SK-N-SH treated with all-trans-retinoic acid at 6 μM for 48 hours (cell line): ENCODE measurements around the gene L1CAM.
"Not testable (repeated sequence)": the region's sequence is repeated elsewhere in the genome, so short reads cannot be mapped to it uniquely, and the experiment has no call there.

Source experiments
- ATAC-seq: fragments of 200-7000 bp; cut with Tn5 transposase; 3 replicates; pipeline ENCODE4 v1.9.1; 2020; ENCODE audit warnings: mild to moderate bottlenecking, moderate library complexity
- ARNTL ChIP-seq: fragments of 450-650 bp; formaldehyde crosslinking; IDR thresholded peaks from 2 replicates; pipeline ENCODE4 v1.5.0; 2020; ENCODE audit warnings: low read depth, mild to moderate bottlenecking, moderate library complexity, borderline replicate concordance
- BACH2 ChIP-seq: fragments of 250-450 bp; sonication (Bioruptor Pico); IDR thresholded peaks from 2 replicates; pipeline ENCODE4 v1.9.0; 2021; ENCODE audit warnings: mild to moderate bottlenecking, borderline replicate concordance
- CSDC2 ChIP-seq: fragments of 250-450 bp; sonication (Bioruptor Pico); IDR thresholded peaks from 2 replicates; pipeline ENCODE4 v1.5.0; 2020; ENCODE audit warnings: mild to moderate bottlenecking, moderate library complexity
- ESRRG ChIP-seq: fragments of 250-450 bp; sonication (Bioruptor Pico); IDR thresholded peaks from 2 replicates; pipeline ENCODE4 v1.6.1; 2021; ENCODE audit warnings: mild to moderate bottlenecking
- GLIS3 ChIP-seq: fragments of 250-450 bp; sonication (Bioruptor Pico); IDR thresholded peaks from 2 replicates; pipeline ENCODE4 v1.5.0; 2020; ENCODE audit warnings: mild to moderate bottlenecking, moderate library complexity
- ISL1 ChIP-seq: fragments of 250-450 bp; sonication (Bioruptor Pico); IDR thresholded peaks from 2 replicates; pipeline ENCODE4 v2.1.2; 2022; ENCODE audit warnings: mild to moderate bottlenecking, moderate library complexity
- OSR1 ChIP-seq: fragments of 250-450 bp; sonication (Bioruptor Pico); IDR thresholded peaks from 2 replicates; pipeline ENCODE4 v1.8.0; 2022; ENCODE audit warnings: moderate library complexity, mild to moderate bottlenecking, inconsistent platforms
- PPARA ChIP-seq: fragments of 250-450 bp; sonication (Bioruptor Pico); IDR thresholded peaks from 2 replicates; pipeline ENCODE4 v1.5.0; 2020; ENCODE audit warnings: mild to moderate bottlenecking, borderline replicate concordance
- RARB ChIP-seq: fragments of 250-450 bp; sonication (Bioruptor Pico); IDR thresholded peaks from 2 replicates; pipeline ENCODE4 v1.8.0; 2021; ENCODE audit warnings: mild to moderate bottlenecking, moderate library complexity
- SNAI2 ChIP-seq: fragments of 250-450 bp; sonication (Bioruptor Pico); IDR thresholded peaks from 2 replicates; pipeline ENCODE4 v1.5.0; 2020; ENCODE audit warnings: mild to moderate bottlenecking, moderate library complexity
- TCF4 ChIP-seq: fragments of 250-450 bp; sonication (Bioruptor Pico); IDR thresholded peaks from 2 replicates; pipeline ENCODE4 v1.8.0; 2021; ENCODE audit warnings: mild to moderate bottlenecking, moderate library complexity, borderline replicate concordance
- TOX ChIP-seq: fragments of 250-450 bp; sonication (Bioruptor Pico); IDR thresholded peaks from 2 replicates; pipeline ENCODE4 v1.8.0; 2021; ENCODE audit warnings: mild to moderate bottlenecking, moderate library complexity, borderline replicate concordance
- ZC3H10 ChIP-seq: fragments of 250-450 bp; sonication (Bioruptor Pico); IDR thresholded peaks from 2 replicates; pipeline ENCODE4 v1.5.1; 2021; ENCODE audit warnings: mild to moderate bottlenecking, moderate library complexity
- ZFP3 ChIP-seq: fragments of 250-450 bp; sonication (Bioruptor Pico); IDR thresholded peaks from 2 replicates; pipeline ENCODE4 v1.5.0; 2020; ENCODE audit warnings: mild to moderate bottlenecking, moderate library complexity
- ZNF565 ChIP-seq: fragments of 450-650 bp; formaldehyde crosslinking; conservative IDR thresholded peaks from 2 replicates; pipeline ENCODE4 v1.5.0; 2020; ENCODE audit warnings: low read depth, mild to moderate bottlenecking, moderate library complexity
- ZNF70 ChIP-seq: fragments of 450-650 bp; formaldehyde crosslinking; IDR thresholded peaks from 2 replicates; pipeline ENCODE4 v1.5.0; 2020; ENCODE audit warnings: mild to moderate bottlenecking, moderate library complexity
- ZNF8 ChIP-seq: fragments of 450-650 bp; formaldehyde crosslinking; IDR thresholded peaks from 2 replicates; pipeline ENCODE4 v1.5.0; 2020; ENCODE audit warnings: mild to moderate bottlenecking, moderate library complexity
- TF ChIP-seq, protein P1 (sequence below): fragments of 250-450 bp; sonication (Bioruptor Pico); IDR thresholded peaks from 2 replicates; pipeline ENCODE4 v1.8.0; 2020; ENCODE audit warnings: mild to moderate bottlenecking, moderate library complexity, borderline replicate concordance
- TF ChIP-seq, protein P2 (sequence below): fragments of 250-450 bp; sonication (Bioruptor Pico); IDR thresholded peaks from 2 replicates; pipeline ENCODE4 v1.5.1; 2020; ENCODE audit warnings: low read depth, mild to moderate bottlenecking, moderate library complexity
- TF ChIP-seq, protein P3 (sequence below): fragments of 250-450 bp; sonication (Bioruptor Pico); IDR thresholded peaks from 2 replicates; pipeline ENCODE4 v1.5.0; 2020; ENCODE audit warnings: mild to moderate bottlenecking, moderate library complexity
- TF ChIP-seq, protein P4 (sequence below): fragments of 250-450 bp; sonication (Bioruptor Pico); IDR thresholded peaks from 2 replicates; pipeline ENCODE4 v1.8.0; 2021; ENCODE audit warnings: low read depth, mild to moderate bottlenecking, moderate library complexity, borderline replicate concordance
- TF ChIP-seq, protein P5 (sequence below): fragments of 250-450 bp; sonication (Bioruptor Pico); IDR thresholded peaks from 2 replicates; pipeline ENCODE4 v1.5.1; 2021; ENCODE audit warnings: mild to moderate bottlenecking, moderate library complexity

L1CAM gene

DNA sequence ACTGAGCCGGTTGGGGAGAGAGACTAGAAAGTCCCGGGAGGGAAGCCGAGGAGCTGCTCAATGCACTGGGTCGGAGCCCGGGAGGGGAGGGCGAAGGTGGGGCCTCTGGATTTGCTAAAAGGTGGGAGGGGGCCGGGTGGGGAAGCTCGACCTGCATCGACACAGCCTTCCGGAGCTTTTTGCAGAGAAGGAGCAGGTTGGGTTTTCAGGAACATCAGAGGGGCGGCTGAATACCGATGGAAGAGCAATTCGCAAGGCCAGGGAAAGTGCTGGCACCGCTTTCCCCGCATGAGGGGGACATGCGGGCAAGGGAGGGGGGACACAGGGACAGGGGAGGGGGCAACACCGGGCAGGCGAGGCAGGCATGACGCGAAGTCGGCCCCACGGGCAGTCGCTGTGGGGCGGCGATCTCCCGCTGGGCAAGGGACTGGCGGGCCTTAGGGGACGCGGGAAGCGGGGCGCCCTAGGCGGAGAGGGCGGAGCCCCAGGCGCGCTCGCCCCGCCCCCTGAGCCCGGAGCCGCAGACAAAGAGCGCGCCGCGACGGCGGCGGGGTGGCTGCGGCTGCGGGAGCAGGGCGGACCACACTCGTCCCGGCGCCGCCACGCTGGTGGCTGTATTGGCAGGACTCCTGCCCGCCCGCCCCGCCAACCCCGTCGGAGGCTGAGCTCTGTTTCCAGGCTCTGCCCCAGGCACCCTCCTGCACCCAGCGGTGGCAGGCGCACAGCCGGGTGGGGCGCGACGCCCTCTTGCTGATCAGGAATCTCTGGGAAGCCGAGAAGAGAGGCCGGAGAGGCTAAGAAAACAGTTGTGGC, 67.2 kb downstream of the L1CAM start:
- peak; percentile 85 for ATAC-seq

DNA sequence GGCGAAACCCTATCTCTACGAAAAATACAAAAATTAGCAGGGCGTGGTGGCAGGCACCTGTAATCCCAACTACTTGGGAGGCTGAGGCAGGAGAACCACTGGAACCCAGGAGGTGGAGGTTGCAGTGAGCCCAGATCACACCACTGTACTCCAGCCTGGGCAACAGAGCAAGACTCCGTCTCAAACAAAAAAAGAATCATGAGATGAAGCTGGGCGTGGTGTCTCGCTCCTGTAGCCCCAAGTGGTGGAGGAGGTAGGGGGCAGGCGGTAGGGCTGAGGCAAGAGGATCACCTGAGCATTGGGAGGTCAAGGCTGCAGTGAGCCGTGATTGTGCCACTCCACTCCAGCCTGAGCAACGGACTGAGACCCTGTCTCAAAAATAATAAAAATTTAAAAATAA, 67.9 kb downstream of the L1CAM start:
- not testable (repeated sequence) for ATAC-seq

More for the DNA sequence above, 67.2 kb downstream of the L1CAM start:
- TF ChIP-seq PPARA (CRISPR knock-in tag): no peak
- TF ChIP-seq ZNF70 (CRISPR knock-in tag): no peak
- no peak for TF ChIP-seq TCF4 (CRISPR knock-in tag)
- TF ChIP-seq ZNF8 (CRISPR knock-in tag): no peak
- TF ChIP-seq, protein P1, sequence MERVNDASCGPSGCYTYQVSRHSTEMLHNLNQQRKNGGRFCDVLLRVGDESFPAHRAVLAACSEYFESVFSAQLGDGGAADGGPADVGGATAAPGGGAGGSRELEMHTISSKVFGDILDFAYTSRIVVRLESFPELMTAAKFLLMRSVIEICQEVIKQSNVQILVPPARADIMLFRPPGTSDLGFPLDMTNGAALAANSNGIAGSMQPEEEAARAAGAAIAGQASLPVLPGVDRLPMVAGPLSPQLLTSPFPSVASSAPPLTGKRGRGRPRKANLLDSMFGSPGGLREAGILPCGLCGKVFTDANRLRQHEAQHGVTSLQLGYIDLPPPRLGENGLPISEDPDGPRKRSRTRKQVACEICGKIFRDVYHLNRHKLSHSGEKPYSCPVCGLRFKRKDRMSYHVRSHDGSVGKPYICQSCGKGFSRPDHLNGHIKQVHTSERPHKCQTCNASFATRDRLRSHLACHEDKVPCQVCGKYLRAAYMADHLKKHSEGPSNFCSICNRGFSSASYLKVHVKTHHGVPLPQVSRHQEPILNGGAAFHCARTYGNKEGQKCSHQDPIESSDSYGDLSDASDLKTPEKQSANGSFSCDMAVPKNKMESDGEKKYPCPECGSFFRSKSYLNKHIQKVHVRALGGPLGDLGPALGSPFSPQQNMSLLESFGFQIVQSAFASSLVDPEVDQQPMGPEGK (CRISPR knock-in tag): no peak
- TF ChIP-seq ARNTL (CRISPR knock-in tag): no peak
- TF ChIP-seq ESRRG (CRISPR knock-in tag): no peak
- TF ChIP-seq, protein P2, sequence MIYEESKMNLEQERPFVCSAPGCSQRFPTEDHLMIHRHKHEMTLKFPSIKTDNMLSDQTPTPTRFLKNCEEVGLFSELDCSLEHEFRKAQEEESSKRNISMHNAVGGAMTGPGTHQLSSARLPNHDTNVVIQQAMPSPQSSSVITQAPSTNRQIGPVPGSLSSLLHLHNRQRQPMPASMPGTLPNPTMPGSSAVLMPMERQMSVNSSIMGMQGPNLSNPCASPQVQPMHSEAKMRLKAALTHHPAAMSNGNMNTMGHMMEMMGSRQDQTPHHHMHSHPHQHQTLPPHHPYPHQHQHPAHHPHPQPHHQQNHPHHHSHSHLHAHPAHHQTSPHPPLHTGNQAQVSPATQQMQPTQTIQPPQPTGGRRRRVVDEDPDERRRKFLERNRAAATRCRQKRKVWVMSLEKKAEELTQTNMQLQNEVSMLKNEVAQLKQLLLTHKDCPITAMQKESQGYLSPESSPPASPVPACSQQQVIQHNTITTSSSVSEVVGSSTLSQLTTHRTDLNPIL (CRISPR knock-in tag): no peak
- TF ChIP-seq ZNF565: no peak
- no peak for TF ChIP-seq ZFP3 (CRISPR knock-in tag)
- TF ChIP-seq, protein P3, sequence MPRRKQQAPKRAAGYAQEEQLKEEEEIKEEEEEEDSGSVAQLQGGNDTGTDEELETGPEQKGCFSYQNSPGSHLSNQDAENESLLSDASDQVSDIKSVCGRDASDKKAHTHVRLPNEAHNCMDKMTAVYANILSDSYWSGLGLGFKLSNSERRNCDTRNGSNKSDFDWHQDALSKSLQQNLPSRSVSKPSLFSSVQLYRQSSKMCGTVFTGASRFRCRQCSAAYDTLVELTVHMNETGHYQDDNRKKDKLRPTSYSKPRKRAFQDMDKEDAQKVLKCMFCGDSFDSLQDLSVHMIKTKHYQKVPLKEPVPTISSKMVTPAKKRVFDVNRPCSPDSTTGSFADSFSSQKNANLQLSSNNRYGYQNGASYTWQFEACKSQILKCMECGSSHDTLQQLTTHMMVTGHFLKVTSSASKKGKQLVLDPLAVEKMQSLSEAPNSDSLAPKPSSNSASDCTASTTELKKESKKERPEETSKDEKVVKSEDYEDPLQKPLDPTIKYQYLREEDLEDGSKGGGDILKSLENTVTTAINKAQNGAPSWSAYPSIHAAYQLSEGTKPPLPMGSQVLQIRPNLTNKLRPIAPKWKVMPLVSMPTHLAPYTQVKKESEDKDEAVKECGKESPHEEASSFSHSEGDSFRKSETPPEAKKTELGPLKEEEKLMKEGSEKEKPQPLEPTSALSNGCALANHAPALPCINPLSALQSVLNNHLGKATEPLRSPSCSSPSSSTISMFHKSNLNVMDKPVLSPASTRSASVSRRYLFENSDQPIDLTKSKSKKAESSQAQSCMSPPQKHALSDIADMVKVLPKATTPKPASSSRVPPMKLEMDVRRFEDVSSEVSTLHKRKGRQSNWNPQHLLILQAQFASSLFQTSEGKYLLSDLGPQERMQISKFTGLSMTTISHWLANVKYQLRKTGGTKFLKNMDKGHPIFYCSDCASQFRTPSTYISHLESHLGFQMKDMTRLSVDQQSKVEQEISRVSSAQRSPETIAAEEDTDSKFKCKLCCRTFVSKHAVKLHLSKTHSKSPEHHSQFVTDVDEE (CRISPR knock-in tag): no peak
- no peak for TF ChIP-seq GLIS3 (CRISPR knock-in tag)
- TF ChIP-seq ZC3H10: no peak
- TF ChIP-seq, protein P4, sequence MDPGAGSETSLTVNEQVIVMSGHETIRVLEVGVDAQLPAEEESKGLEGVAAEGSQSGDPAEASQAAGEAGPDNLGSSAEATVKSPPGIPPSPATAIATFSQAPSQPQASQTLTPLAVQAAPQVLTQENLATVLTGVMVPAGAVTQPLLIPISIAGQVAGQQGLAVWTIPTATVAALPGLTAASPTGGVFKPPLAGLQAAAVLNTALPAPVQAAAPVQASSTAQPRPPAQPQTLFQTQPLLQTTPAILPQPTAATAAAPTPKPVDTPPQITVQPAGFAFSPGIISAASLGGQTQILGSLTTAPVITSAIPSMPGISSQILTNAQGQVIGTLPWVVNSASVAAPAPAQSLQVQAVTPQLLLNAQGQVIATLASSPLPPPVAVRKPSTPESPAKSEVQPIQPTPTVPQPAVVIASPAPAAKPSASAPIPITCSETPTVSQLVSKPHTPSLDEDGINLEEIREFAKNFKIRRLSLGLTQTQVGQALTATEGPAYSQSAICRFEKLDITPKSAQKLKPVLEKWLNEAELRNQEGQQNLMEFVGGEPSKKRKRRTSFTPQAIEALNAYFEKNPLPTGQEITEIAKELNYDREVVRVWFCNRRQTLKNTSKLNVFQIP (CRISPR knock-in tag): no peak
- no peak for TF ChIP-seq SNAI2 (CRISPR knock-in tag)
- no peak for TF ChIP-seq TOX (CRISPR knock-in tag)
- no peak for TF ChIP-seq BACH2
- no peak for TF ChIP-seq OSR1
- TF ChIP-seq RARB (CRISPR knock-in tag): no peak
- no peak for TF ChIP-seq ISL1

DNA sequence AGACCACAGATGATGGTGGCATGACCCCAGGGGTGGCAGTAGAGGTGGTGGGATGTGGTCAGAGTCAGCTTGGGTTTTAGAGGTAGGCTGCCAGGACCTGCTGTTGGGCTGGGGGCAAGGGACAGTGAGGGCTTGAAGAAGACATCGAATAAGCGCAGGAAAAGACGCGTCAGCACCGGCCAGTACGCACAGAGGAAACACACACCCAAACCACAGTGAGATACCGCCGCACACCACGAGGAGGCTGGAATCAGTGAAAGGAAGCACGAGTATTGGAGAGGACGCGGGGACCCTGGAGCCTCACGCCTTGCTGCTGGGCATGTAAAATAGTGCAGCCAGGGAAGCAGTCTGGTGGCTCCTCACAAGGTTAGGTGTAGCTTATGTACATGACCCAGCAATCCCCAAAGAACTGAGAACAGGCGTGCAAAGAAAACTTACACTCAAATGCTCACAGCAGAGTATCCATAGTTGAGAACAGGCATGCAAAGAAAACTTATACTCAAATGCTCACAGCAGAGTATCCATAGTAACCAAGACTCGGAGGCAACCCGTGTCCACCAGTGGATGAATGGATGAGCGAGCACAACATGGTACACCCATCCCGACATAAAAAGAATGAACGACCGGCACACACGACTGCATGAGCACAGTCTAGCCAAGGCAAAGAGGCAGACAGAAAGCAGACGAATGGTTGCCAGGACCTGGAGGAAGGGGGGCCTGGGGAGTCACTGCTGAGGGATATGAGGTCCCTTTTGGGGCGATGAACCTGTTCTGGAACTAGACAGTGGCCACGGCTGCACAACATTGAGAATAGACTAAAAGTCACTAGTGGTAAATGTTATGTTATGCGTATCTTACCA, 68.9 kb downstream of the L1CAM start:
- ATAC-seq: no peak

More for the DNA sequence above, 68.9 kb downstream of the L1CAM start:
- no peak for TF ChIP-seq OSR1
- TF ChIP-seq ISL1: no peak
- TF ChIP-seq, protein P5, sequence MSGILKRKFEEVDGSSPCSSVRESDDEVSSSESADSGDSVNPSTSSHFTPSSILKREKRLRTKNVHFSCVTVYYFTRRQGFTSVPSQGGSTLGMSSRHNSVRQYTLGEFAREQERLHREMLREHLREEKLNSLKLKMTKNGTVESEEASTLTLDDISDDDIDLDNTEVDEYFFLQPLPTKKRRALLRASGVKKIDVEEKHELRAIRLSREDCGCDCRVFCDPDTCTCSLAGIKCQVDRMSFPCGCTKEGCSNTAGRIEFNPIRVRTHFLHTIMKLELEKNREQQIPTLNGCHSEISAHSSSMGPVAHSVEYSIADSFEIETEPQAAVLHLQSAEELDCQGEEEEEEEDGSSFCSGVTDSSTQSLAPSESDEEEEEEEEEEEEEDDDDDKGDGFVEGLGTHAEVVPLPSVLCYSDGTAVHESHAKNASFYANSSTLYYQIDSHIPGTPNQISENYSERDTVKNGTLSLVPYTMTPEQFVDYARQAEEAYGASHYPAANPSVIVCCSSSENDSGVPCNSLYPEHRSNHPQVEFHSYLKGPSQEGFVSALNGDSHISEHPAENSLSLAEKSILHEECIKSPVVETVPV (CRISPR knock-in tag): no peak
- no peak for TF ChIP-seq ZFP3 (CRISPR knock-in tag)
- TF ChIP-seq, protein P4 (CRISPR knock-in tag): no peak
- no peak for TF ChIP-seq CSDC2 (CRISPR knock-in tag)
- no peak for TF ChIP-seq PPARA (CRISPR knock-in tag)
- TF ChIP-seq, protein P3 (CRISPR knock-in tag): no peak
- no peak for TF ChIP-seq ZNF565
- no peak for TF ChIP-seq GLIS3 (CRISPR knock-in tag)
